NK-92 (cell line): ENCODE results near the gene CEBPZ.
"Not testable (repeated sequence)": the region's sequence is repeated elsewhere in the genome, so short reads cannot be mapped to it uniquely, and the experiment has no call there.

Experiments used
- DNase-seq: peaks from one replicate; lab custom pipeline; 2025; ENCODE audit not compliant: unreplicated experiment; lab: John Stamatoyannopoulos, UW

CEBPZ gene

GRCh38 chr2:37219046-37219445 lies 12.3 kb downstream of the CEBPZ start:
- DNase-seq: no peak

DNA sequence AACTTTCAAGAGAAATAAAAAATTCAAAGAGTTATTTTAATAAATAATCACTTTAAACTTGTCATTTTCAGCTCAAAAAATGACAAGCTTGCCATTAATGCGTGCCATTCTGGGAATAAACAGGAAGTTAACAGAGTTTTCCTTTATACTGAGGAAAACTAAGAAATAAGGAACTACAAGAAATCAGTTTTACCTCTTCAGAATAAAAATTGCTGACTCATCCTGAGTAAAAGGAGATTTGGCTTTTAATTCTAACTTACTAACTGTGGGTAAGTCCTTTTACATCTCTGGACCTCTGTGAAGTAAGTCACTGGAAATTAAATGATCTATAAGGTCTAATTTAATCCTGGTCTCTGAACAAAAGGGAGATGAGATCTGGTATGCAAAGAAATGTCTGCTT lies 16.1 kb downstream of the CEBPZ start:
- no peak for DNase-seq

- no peak for DNase-seq
Measured at GRCh38 chr2:37211939-37212338, 19.5 kb downstream of the CEBPZ start.

GRCh38 chr2:37211212-37211611 lies 20.2 kb downstream of the CEBPZ start:
- no peak for DNase-seq

DNA sequence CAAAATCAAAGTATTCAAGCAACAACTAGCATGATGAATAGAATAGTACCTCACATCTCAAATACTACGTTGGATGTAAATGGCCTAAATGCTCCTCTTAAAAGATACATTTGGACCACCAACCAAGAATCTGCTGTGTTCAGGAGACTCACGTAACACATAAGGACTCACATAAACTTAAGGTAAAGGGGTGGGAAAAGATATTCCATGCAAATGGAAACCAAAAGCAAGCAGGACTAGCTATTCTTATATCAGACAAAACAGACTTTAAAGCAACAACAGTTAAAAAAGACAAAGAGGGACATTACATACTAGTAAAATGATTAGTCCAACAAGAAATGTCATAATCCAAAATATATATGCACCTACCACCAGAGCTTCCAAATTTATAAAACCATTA lies 24.6 kb downstream of the CEBPZ start:
- DNase-seq: not testable (repeated sequence)

GRCh38 chr2:37205689-37206341 lies 25.6 kb downstream of the CEBPZ start:
- no peak for DNase-seq

DNA sequence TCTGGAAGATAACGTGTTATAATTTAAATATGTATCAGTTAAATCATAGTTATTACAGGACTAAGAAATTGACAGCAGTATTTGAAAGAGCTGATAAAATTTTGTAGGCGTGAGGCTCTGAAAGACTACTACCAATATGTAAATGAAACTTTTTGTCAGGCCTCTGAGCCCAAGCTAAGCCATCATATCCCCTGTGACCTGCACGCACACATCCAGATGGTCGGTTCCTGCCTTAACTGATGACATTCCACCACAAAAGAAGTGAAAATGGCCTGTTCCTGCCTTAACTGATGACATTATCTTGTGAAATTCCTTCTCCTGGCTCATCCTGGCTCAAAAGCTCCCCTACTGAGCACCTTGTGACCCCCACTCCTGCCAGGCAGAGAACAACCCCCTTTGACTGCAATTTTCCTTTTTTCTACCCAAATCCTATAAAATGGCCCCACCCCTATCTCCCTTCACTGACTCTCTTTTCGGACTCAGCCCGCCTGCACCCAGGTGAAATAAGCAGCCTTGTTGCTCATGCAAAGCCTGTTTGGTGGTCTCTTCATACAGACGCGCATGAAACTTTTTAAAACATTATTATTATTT lies 26.2 kb downstream of the CEBPZ start:
- not testable (repeated sequence) for DNase-seq

GRCh38 chr2:37203708-37204107 lies 27.7 kb downstream of the CEBPZ start:
- DNase-seq: no peak

GRCh38 chr2:37201766-37202165 lies 29.6 kb downstream of the CEBPZ start:
- no peak for DNase-seq

- no peak for DNase-seq
Measured at GRCh38 chr2:37201208-37201607, 30.2 kb downstream of the CEBPZ start.

- no peak for DNase-seq
Measured at GRCh38 chr2:37198681-37199065, 32.7 kb downstream of the CEBPZ start.

DNA sequence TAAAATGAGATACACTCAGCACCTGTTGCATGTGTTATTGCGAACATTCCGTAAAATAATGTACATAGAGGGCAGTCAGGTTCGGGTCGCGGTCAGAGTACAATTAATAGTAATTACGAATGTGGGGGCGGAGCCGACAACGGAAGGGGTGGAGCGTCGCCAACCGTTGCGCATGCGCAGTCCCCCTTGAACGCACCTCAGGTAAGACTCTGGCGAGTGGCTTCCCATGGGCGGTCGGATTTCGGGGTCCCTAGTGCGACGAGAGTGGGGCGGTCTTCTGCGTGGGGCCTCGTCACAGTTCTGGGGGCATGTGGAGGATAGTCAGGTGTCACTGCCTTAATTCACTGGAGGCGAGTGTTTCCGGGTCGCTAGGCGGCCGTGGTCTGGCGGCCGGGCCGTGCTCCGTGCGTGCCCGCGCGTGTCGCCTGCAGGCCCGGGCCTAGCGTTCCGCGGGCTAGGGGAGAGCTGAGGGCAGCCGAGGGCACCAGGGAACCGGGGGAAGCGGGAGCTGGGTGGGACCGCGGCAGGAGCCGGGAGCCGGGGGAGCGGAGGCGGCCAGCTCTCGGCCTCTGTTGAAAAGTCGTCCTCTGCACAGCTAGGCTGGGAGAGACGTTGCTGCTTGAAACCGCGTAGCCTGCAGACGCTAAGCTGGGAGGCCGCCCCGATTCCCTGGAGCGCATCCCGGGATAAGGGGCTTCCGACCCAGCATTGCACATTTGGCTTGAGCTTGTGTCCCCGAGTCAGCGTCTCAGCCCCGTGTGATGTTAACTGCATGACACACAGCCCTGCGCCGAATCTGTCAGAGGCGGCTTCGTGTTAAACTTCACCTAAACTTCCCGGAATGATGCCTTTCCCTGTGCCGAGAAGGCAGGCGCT lies 34.8 kb downstream of the CEBPZ start, which contains the start of gene CEBPZOS:
TSS of gene CEBPZOS (plus strand) at position 177 of the 876 bp plus-strand sequence. CDS start 3,209 bp downstream, outside the sequence.
- peak; percentile 64 for DNase-seq

- not testable (repeated sequence) for DNase-seq
Measured at GRCh38 chr2:37195862-37196319, 35.5 kb downstream of the CEBPZ start.

GRCh38 chr2:37192551-37192950 lies 38.8 kb downstream of the CEBPZ start:
- no peak for DNase-seq

DNA sequence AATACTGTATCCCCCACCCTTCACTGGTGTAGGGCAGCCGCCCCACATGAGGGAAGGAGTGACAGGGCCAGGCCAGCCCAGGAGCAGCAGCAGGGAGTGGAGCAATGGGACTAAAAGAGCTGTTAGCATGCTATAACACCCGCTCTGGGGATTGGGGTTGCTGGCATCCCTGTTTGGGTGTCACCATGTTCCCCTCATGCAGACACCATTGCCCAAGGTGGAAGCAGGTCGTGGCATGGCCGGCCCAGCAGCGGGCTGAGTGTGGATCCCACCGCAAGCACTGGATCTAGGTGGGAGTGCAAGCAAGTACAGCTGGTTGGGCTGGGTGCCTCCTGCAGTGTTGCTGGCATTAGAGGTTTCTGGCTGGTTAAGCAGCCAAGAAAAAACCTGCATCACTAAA lies 39.6 kb downstream of the CEBPZ start:
- no peak for DNase-seq

GRCh38 chr2:37191253-37191652 lies 40.1 kb downstream of the CEBPZ start:
- no peak for DNase-seq

- no peak for DNase-seq
Measured at GRCh38 chr2:37190290-37190689, 41.1 kb downstream of the CEBPZ start.

- no peak for DNase-seq
Measured at GRCh38 chr2:37189452-37190153, 41.8 kb downstream of the CEBPZ start.

- no peak for DNase-seq
Measured at GRCh38 chr2:37188570-37188969, 42.8 kb downstream of the CEBPZ start, which contains the start of gene SULT6B1. Gene SULT6B1, minus strand, starts transcription at chr2:37188670. Its CDS starts 30 bp downstream, at chr2:37188640.

DNA sequence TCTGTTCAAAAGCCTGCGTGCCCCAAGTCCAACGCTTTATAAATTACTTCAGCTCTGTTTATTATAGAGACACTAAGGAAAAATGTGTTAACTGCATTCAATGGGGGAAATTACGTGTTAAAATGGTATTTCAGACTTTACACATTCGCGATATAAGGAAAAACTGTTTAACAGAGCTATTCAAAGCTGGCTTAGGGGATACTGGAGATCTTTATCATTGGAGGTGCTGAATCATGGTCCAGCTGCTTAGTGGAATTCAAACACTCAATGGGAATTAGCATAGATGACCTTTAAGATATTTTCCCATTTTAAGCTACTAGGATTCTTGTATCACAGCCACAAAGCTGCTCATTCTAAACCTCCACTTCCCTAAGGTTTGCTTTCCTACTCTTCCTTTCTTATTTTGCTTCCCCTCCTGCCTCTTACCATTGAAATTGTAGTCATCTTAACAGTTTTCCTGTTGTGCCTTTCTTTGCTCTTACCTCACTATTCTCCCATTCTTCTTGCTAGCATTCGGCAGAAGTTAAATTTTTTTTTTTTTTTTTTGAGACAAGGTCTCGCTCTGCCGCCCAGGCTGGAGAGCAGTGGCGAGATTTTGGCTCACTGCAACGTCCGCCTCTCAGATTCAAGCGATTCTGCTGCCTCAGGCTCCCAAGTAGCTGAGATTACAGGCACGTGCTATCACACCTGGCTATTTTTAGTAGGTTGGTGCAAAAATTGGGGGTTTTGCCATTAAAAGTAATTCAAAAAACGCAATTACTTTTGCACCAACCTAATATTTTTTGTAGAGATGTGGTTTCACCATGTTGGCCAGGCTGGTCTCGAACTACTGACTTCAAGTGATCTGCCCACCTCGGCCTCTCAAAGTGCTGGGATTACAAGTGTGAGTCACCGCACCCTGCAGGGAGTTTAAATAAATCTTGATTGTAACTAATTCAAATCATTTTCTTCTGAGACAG lies 49.4 kb downstream of the CEBPZ start:
- no peak for DNase-seq
